HepG2 (cell line): ENCODE measurements around the gene VRK1. TPM values are rescaled to one million over a fixed set of nuclear protein-coding genes. Genes with fewer than 3 reads are reported as not detected.
A peak's percentile ranks its signal among the peaks of the same experiment; 100 is the strongest.

Experiments used
- ATAC-seq: fragments of 200-7000 bp; cut with Tn5 transposase; 3 replicates; pipeline ENCODE4 v1.9.1; 2020; ENCODE audit warnings: mild to moderate bottlenecking, moderate library complexity
- BruUV-seq: library from RNA; stranded (reverse); fragments of 400-500 nt; replicated peaks from 2 replicates; lab custom pipeline; 2021; lab: Mats Ljungman, UMichigan
- CTCF ChIA-PET: fragments of 300-600 bp; formaldehyde crosslinking; extraction: SDS; loops from one replicate; lab custom pipeline; 2021; ENCODE audit warnings: low total read pairs, inconsistent platforms, low intra/inter-chr PET ratio; lab: Yijun Ruan, JAX
- POLR2A ChIA-PET: fragments of 350-600 bp; sonication (Branson Sonifier 250); formaldehyde crosslinking; loops from one replicate; lab custom pipeline; 2020; ENCODE audit warnings: antibody characterized with exemption, inconsistent platforms; lab: Yijun Ruan, JAX
- DNase-seq: peaks from one replicate; pipeline ENCODE4 v3.0.0-alpha.2; 2015; ENCODE audit warnings: low spot score
- FAIRE-seq: peaks from 3 replicates; lab custom pipeline; 2011; peaks lifted over from hg19 to GRCh38; lab: Jason Lieb, UNC
- H2AFZ ChIP-seq: one replicate; pipeline ENCODE4 v1.6.1; 2011; ENCODE audit warnings: low read length, inconsistent platforms
- H3K27ac ChIP-seq: fragments of 300-600 bp; 3 replicates; pipeline ENCODE4 v1.8.0; 2011; ENCODE audit warnings: mixed run types, mild to moderate bottlenecking, mixed read lengths, low read length, inconsistent platforms; ENCODE audit not compliant: insufficient read depth; ENCODE audit errors: extremely low read length
- H3K27me3 ChIP-seq, 2 experiments: fragments of 200-600 bp in 1 of 2; 2 replicates in 1 of 2; 3 replicates in 1 of 2; pipeline versions ENCODE4 v1.6.0 to v1.8.0; 2011; ENCODE audit warnings: low read length in 2 of 2, mild to moderate bottlenecking in 2 of 2, moderate library complexity in 2 of 2, inconsistent platforms in 1 of 2; ENCODE audit not compliant: insufficient read depth in 2 of 2, control insufficient read depth in 1 of 2
- H3K36me3 ChIP-seq, 2 experiments: fragments of 200-600 bp in 1 of 2; replicated peaks in 1 of 2; 2 replicates in 1 of 2; 3 replicates in 1 of 2; pipeline versions ENCODE4 v1.5.1 to v1.8.0; 2011; ENCODE audit warnings: low read length in 2 of 2, inconsistent platforms in 1 of 2; ENCODE audit not compliant: insufficient read depth in 2 of 2, control insufficient read depth in 1 of 2
- H3K4me1 ChIP-seq: 2 replicates; pipeline ENCODE4 v1.5.1; 2012; ENCODE audit warnings: low read length, inconsistent platforms; ENCODE audit not compliant: insufficient read depth
- H3K4me2 ChIP-seq: 2 replicates; pipeline ENCODE4 v1.6.0; 2011; ENCODE audit warnings: low read depth, low read length, inconsistent platforms
- H3K4me3 ChIP-seq, 3 experiments: fragments of 200-600 bp in 1 of 3; sonication (generic), shearing (Covaris generic) in 1 of 3; replicated peaks in 1 of 3; 2 replicates each; pipeline ENCODE4 v1.5.1; 2011 to 2016; ENCODE audit warnings: low read length in 3 of 3, inconsistent platforms in 2 of 3, low read depth in 2 of 3, mild to moderate bottlenecking in 2 of 3, control low read depth in 1 of 3, mixed read lengths in 1 of 3; ENCODE audit not compliant: insufficient read depth in 1 of 3
- H3K79me2 ChIP-seq: one replicate; pipeline ENCODE4 v1.6.1; 2011; ENCODE audit warnings: low read length, inconsistent platforms; ENCODE audit not compliant: insufficient read depth
- H3K9ac ChIP-seq: 2 replicates; pipeline ENCODE4 v1.6.0; 2011; ENCODE audit warnings: mild to moderate bottlenecking, low read depth, low read length, inconsistent platforms; ENCODE audit not compliant: insufficient read depth
- H3K9me3 ChIP-seq: 2 replicates; pipeline ENCODE4 v1.5.1; 2012; ENCODE audit warnings: mild to moderate bottlenecking, low read length
- H4K20me1 ChIP-seq: 2 replicates; pipeline ENCODE4 v1.6.0; 2011; ENCODE audit warnings: inconsistent platforms, mild to moderate bottlenecking, low read length, moderate library complexity; ENCODE audit not compliant: insufficient read depth
- CHD4 ChIP-seq: fragments of 200-600 bp; sonication (generic); IDR thresholded peaks from 2 replicates; pipeline ENCODE4 v1.7.0; 2017; ENCODE audit warnings: mild to moderate bottlenecking, low read length, borderline replicate concordance
- CREB1 ChIP-seq, 2 experiments: fragments of 450-650 bp in 1 of 2; IDR thresholded peaks; 2 replicates each; pipeline ENCODE4 v1.6.1; 2016 to 2017; ENCODE audit warnings: control low read depth in 1 of 2, mild to moderate bottlenecking in 1 of 2, missing compliant biosample characterization in 1 of 2, missing genetic modification characterization in 1 of 2
- IRF2 ChIP-seq: IDR thresholded peaks from 2 replicates; pipeline ENCODE4 v1.6.1; 2018; ENCODE audit warnings: missing genetic modification reagents, missing compliant biosample characterization
- NFIC ChIP-seq: IDR thresholded peaks from 2 replicates; pipeline ENCODE4 v1.6.1; 2012; ENCODE audit warnings: mild to moderate bottlenecking, low read length, inconsistent platforms
- PAXIP1 ChIP-seq: sonication (generic); formaldehyde crosslinking; conservative IDR thresholded peaks from 2 replicates; pipeline ENCODE4 v1.4.0; 2020; ENCODE audit warnings: mild to moderate bottlenecking, missing genetic modification reagents, moderate library complexity
- PITX1 ChIP-seq: sonication (generic); formaldehyde crosslinking; IDR thresholded peaks from 2 replicates; pipeline ENCODE4 v1.5.1; 2020; ENCODE audit warnings: mild to moderate bottlenecking, missing genetic modification reagents
- SNAI1 ChIP-seq: sonication (generic); formaldehyde crosslinking; IDR thresholded peaks from 2 replicates; pipeline ENCODE4 v1.5.0; 2020; ENCODE audit warnings: mild to moderate bottlenecking, missing genetic modification reagents, borderline replicate concordance
- ZFAT ChIP-seq: sonication (generic); formaldehyde crosslinking; conservative IDR thresholded peaks from 2 replicates; pipeline ENCODE4 v1.8.1; 2023; ENCODE audit warnings: missing genetic modification reagents, inconsistent platforms
- ZNF3 ChIP-seq: IDR thresholded peaks from 2 replicates; pipeline ENCODE4 v1.7.0; 2017; ENCODE audit warnings: inconsistent platforms
- ZNF629 ChIP-seq: sonication (generic); formaldehyde crosslinking; conservative IDR thresholded peaks from 2 replicates; pipeline ENCODE4 v1.5.0; 2020; ENCODE audit warnings: missing genetic modification reagents
- whole genome bisulfite sequencing: methylation state at CpG from one replicate; pipeline ENCODE4 v1.1.6; 2017; ENCODE audit warnings: low lambda C conversion rate; 5-methylcytosine and 5-hydroxymethylcytosine counted together
- in situ Hi-C: cut with HindIII; loops from 2 replicates; pipeline ENCODE4 v1.10.0; 2017; ENCODE audit warnings: low pct_unique_long_range_greater_than_20kb; ENCODE audit not compliant: extremely low pct_ligation_motif_present
- intact Hi-C: fragments of 100-400 bp; cut with micrococcal nuclease; formaldehyde crosslinking; loops from one replicate; pipeline ENCODE4 v1.10.0; 2022; ENCODE audit not compliant: unreplicated experiment
- polyA plus RNA-seq, 8 experiments: library from polyadenylated mRNA; depleted of rRNA in 3 of 8; stranded (reverse) in 7 of 8; unstranded in 1 of 8; fragments of >200 nt; fragmentation: Illumina TruSeq in 4 of 8; extraction: Trizol in 4 of 8; gene quantifications; 2 replicates each; pipeline versions ENCODE4 v1.2.1 to v1.2.3, GENCODE V29; 2011 to 2016; ENCODE audit warnings: low read depth in 4 of 8, missing spikeins in 1 of 8, mixed read lengths in 1 of 8; ENCODE audit not compliant: insufficient read depth in 1 of 8
- total RNA-seq, 5 experiments: library from RNA; depleted of rRNA; stranded (reverse); fragments of >200 nt; fragmentation: Illumina TruSeq; extraction: Trizol; gene quantifications; 2 replicates each; pipeline ENCODE4 v1.2.3, GENCODE V29; 2016; ENCODE audit warnings: low read depth in 1 of 5

Gene VRK1
- total and polyA plus RNA-seq, 2 of the 13 experiments (the other 11 are each of a cell fraction or from before 2014, with no cell fraction given), result 7.9 to 51.3 TPM

- TF ChIP-seq ZFAT (CRISPR knock-in tag) (no peak), IRF2 (no peak), CHD4 (peak; percentile 68; the same call in 1 of the 2 replicates), ZNF629 (CRISPR knock-in tag) (peak; percentile 82), PITX1 (CRISPR knock-in tag) (no peak), SNAI1 (CRISPR knock-in tag) (no peak), PAXIP1 (CRISPR knock-in tag) (no peak)
Measured at GRCh38 chr14:96793547-96793946, 3.6 kb upstream of the VRK1 start (continued).

- no TSS peak for BruUV-seq
- no peaks in the 10 kb centered on the region for H3K36me3 ChIP-seq
- intact Hi-C loops (no loop called here), in situ Hi-C loops (no loop called here)
- no peaks in the 10 kb centered on the region for H3K9me3 ChIP-seq
- H4K20me1 ChIP-seq, result no peaks in the 10 kb centered on the region
- H3K4me3 ChIP-seq, result no peak overlapping the region
- peaks cover 26% of the 10 kb centered on the region for H3K79me2 ChIP-seq
- ChIA-PET POLR2A (no interaction called here), CTCF (no interaction called here)
- FAIRE-seq, result no peak
- no peak for DNase-seq
- ATAC-seq, result no peak
- peaks cover 33% of the 10 kb centered on the region for H3K4me1 ChIP-seq
- peak overlapping the region; percentile 56 for H3K4me2 ChIP-seq
- no peak overlapping the region for H3K9ac ChIP-seq
- H3K27ac ChIP-seq, result no peak overlapping the region
- no peak overlapping the region for H2AFZ ChIP-seq
- 38% methylated on average over 9 of the region's 9 CpGs for WGBS
- H3K27me3 ChIP-seq, result no peaks in the 10 kb centered on the region; a peak in 2 of 5 replicates
- TF ChIP-seq CREB1 (IDR thresholded peaks at IDR 0.05), result peak; percentile 69
- TF ChIP-seq CREB1 (CRISPR knock-in tag; IDR thresholded peaks at IDR 0.05), result no peak
- peak; percentile 69; the same call in 1 of the 2 replicates for TF ChIP-seq ZNF3 (CRISPR knock-in tag)
- no peak for TF ChIP-seq NFIC
Measured at GRCh38 chr14:96795109-96795828, 1.9 kb upstream of the VRK1 start.
